Astrocyte of the cerebellum (primary cell): ENCODE measurements around the gene RIPOR3.
"Not testable (repeated sequence)": the region's sequence is repeated elsewhere in the genome, so short reads cannot be mapped to it uniquely, and the experiment has no call there.

Experiments
- DNase-seq: peaks from one replicate; pipeline ENCODE4 v3.0.0-alpha.2; 2011; ENCODE audit warnings: low read depth
- H3K4me3 ChIP-seq: 2 replicates; pipeline ENCODE4 v1.5.1; 2011; ENCODE audit warnings: mild to moderate bottlenecking, low read depth, low read length, moderate library complexity
- CTCF ChIP-seq: IDR thresholded peaks from 2 replicates; pipeline ENCODE4 v1.5.1; 2012; ENCODE audit warnings: low read length, low read depth, moderate library complexity, mild to moderate bottlenecking; ENCODE audit errors: missing control alignments
- in situ Hi-C: cut with HindIII; loops from 2 replicates; pipeline ENCODE4 v1.10.0; 2017; ENCODE audit warnings: low sequenced_read_pairs

RIPOR3 gene

GRCh38 chr20:50704514-50704913 lies 13.2 kb upstream of the RIPOR3 start:
- no peak overlapping the region for H3K4me3 ChIP-seq
- TF ChIP-seq CTCF, result no peak
- in situ Hi-C loops, result no loop called here
- DNase-seq, result no peak

GRCh38 chr20:50703651-50704438 lies 12.5 kb upstream of the RIPOR3 start:
- in situ Hi-C loops, H3K4me3 ChIP-seq: not testable (repeated sequence)

GRCh38 chr20:50701041-50701963 lies 10.0 kb upstream of the RIPOR3 start:
- no peak for DNase-seq
- TF ChIP-seq CTCF, result no peak
- in situ Hi-C loops, result no loop called here
- H3K4me3 ChIP-seq, result no peak overlapping the region

More at GRCh38 chr20:50703651-50704438, 12.5 kb upstream of the RIPOR3 start:
- DNase-seq, result not testable (repeated sequence)

- no peak overlapping the region for H3K4me3 ChIP-seq
- TF ChIP-seq CTCF, result no peak
- in situ Hi-C loops, result loop anchor here (5.0 kb wide), 1 partner anchor 33 kb away; the partner anchor contains the start of gene PARD6B
- no peak for DNase-seq
Observed at GRCh38 chr20:50699688-50700087, 8.3 kb upstream of the RIPOR3 start.

GRCh38 chr20:50698255-50698654 lies 6.9 kb upstream of the RIPOR3 start:
- H3K4me3 ChIP-seq, DNase-seq: not testable (repeated sequence)
- in situ Hi-C loops, result loop anchor here (5.0 kb wide), 1 partner anchor 34 kb away; the partner anchor contains the start of gene PARD6B

- no peak for DNase-seq
- TF ChIP-seq CTCF, result no peak
- no peak overlapping the region for H3K4me3 ChIP-seq
- in situ Hi-C loops, result loop anchor here (5.0 kb wide), 1 partner anchor 37 kb away; the partner anchor contains the start of gene PARD6B
Observed at GRCh38 chr20:50695135-50695872, 4.0 kb upstream of the RIPOR3 start.

- H3K4me3 ChIP-seq, result no peak overlapping the region
- TF ChIP-seq CTCF, result no peak
- no peak for DNase-seq
- in situ Hi-C loops, result loop anchor here (5.0 kb wide), 1 partner anchor 38 kb away; the partner anchor contains the start of gene PARD6B
Observed at GRCh38 chr20:50694379-50695134, 3.2 kb upstream of the RIPOR3 start.
